Gastroesophageal sphincter (tissue), 3 donors: ENCODE data around the gene PDE1A.

ENCODE experiments used
- CTCF ChIP-seq, 4 experiments: fragments of 200-600 bp in 2 of 4; fragments of 450-650 bp in 2 of 4; sonication (generic) in 1 of 4; IDR thresholded peaks; one replicate each; pipeline ENCODE4 v1.5.1; 2017 to 2019; ENCODE audit warnings: antibody characterized with exemption in 4 of 4, mild to moderate bottlenecking in 2 of 4, moderate library complexity in 2 of 4
- POLR2A ChIP-seq, 2 donors: fragments of 450-650 bp; IDR thresholded peaks; one replicate each; pipeline ENCODE4 v1.6.1; 2017; ENCODE audit warnings: antibody characterized with exemption in 2 of 2, mild to moderate bottlenecking in 2 of 2, moderate library complexity in 1 of 2
- POLR2AphosphoS5 ChIP-seq: sonication (generic); formaldehyde crosslinking; IDR thresholded peaks from one replicate; pipeline ENCODE4 v1.6.1; 2017; ENCODE audit warnings: antibody characterized with exemption

- TF ChIP-seq CTCF (IDR thresholded peaks at IDR 0.05) (no peak), POLR2A (IDR thresholded peaks at IDR 0.05) (no peak), POLR2AphosphoS5 (no peak)
Observed at GRCh38 chr2:182416861-182417260, 10.0 kb downstream of the PDE1A start.
